ENCODE results near the gene CELF2.

CELF2 gene

DNA sequence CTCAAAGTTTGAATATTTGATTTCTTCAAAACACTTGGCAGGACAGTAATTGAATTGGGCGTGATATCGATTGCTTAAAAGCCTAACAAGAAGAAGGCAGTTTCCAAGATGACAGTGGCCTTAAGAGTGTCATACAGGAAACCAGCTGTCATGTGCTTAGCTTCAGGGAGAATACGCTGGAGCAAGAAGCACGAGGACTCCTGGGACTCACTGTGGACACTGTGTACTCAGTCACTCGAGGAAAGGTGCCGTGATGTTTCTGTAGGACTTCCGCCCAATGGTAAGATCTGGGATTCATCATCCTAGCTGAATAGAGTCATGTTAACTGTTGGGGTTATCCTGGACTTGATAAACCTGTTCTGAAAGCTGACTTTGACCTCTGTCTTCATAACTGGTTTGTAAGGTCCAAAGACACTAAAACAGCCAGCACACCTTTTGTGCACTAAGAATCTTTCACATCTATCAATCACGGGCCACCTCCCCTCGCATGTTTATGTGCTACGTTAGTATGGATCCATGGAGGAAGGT, 113.5 kb downstream of the CELF2 start:
- no peak for ATAC-seq
- no peak for TF ChIP-seq SNAI2 (CRISPR knock-in tag; IDR thresholded peaks at IDR 0.05)
- TF ChIP-seq ARNTL (CRISPR knock-in tag; IDR thresholded peaks at IDR 0.05; ENCODE audit: borderline replicate concordance, low read depth): no peak
- no peak for TF ChIP-seq ISL1 (CRISPR knock-in tag; IDR thresholded peaks at IDR 0.05)
- no peak for TF ChIP-seq CREB5 (CRISPR knock-in tag; IDR thresholded peaks at IDR 0.05; ENCODE audit: low read depth)
- no peak for TF ChIP-seq ZNF8 (CRISPR knock-in tag; IDR thresholded peaks at IDR 0.05)
- TF ChIP-seq ESRRG (CRISPR knock-in tag; IDR thresholded peaks at IDR 0.05): no peak
- TF ChIP-seq TCF4 (CRISPR knock-in tag; IDR thresholded peaks at IDR 0.05; ENCODE audit: borderline replicate concordance): no peak
- no peak for TF ChIP-seq ZC3H10 (CRISPR knock-in tag; IDR thresholded peaks at IDR 0.05)
- TF ChIP-seq, protein P1, sequence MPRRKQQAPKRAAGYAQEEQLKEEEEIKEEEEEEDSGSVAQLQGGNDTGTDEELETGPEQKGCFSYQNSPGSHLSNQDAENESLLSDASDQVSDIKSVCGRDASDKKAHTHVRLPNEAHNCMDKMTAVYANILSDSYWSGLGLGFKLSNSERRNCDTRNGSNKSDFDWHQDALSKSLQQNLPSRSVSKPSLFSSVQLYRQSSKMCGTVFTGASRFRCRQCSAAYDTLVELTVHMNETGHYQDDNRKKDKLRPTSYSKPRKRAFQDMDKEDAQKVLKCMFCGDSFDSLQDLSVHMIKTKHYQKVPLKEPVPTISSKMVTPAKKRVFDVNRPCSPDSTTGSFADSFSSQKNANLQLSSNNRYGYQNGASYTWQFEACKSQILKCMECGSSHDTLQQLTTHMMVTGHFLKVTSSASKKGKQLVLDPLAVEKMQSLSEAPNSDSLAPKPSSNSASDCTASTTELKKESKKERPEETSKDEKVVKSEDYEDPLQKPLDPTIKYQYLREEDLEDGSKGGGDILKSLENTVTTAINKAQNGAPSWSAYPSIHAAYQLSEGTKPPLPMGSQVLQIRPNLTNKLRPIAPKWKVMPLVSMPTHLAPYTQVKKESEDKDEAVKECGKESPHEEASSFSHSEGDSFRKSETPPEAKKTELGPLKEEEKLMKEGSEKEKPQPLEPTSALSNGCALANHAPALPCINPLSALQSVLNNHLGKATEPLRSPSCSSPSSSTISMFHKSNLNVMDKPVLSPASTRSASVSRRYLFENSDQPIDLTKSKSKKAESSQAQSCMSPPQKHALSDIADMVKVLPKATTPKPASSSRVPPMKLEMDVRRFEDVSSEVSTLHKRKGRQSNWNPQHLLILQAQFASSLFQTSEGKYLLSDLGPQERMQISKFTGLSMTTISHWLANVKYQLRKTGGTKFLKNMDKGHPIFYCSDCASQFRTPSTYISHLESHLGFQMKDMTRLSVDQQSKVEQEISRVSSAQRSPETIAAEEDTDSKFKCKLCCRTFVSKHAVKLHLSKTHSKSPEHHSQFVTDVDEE (CRISPR knock-in tag; IDR thresholded peaks at IDR 0.05): no peak
- no peak for TF ChIP-seq CSDC2 (CRISPR knock-in tag; IDR thresholded peaks at IDR 0.05)
- no peak for TF ChIP-seq GLIS3 (CRISPR knock-in tag; IDR thresholded peaks at IDR 0.05)
- no peak for TF ChIP-seq ZFP30 (CRISPR knock-in tag; IDR thresholded peaks at IDR 0.05)
- TF ChIP-seq, protein P2, sequence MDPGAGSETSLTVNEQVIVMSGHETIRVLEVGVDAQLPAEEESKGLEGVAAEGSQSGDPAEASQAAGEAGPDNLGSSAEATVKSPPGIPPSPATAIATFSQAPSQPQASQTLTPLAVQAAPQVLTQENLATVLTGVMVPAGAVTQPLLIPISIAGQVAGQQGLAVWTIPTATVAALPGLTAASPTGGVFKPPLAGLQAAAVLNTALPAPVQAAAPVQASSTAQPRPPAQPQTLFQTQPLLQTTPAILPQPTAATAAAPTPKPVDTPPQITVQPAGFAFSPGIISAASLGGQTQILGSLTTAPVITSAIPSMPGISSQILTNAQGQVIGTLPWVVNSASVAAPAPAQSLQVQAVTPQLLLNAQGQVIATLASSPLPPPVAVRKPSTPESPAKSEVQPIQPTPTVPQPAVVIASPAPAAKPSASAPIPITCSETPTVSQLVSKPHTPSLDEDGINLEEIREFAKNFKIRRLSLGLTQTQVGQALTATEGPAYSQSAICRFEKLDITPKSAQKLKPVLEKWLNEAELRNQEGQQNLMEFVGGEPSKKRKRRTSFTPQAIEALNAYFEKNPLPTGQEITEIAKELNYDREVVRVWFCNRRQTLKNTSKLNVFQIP (CRISPR knock-in tag; IDR thresholded peaks at IDR 0.05; ENCODE audit: borderline replicate concordance, low read depth): no peak
- no peak for TF ChIP-seq BACH2 (CRISPR knock-in tag; IDR thresholded peaks at IDR 0.05; ENCODE audit: borderline replicate concordance)

DNA sequence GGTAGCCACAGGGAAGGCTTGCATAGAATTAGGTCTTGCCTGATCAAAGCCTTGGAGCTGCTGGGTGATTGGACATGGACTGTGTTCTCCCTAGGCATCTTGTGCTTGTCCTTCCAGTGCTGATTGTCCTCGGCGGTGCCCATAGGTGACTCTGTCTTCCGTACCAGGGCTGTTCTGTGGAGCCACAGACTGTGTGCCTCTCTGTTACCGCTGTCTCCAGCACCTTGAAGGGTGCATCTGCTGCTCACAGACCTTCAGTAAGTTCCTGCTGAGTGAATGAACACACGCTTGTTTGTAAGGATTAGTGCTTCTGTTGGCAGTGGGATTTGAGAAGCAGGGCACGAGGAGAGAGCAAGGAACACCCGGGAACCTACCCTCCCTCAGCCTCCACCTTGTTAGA, 116.7 kb downstream of the CELF2 start:
- TF ChIP-seq TOX (CRISPR knock-in tag; IDR thresholded peaks at IDR 0.05; ENCODE audit: borderline replicate concordance) (no peak), ZC3H10 (CRISPR knock-in tag; IDR thresholded peaks at IDR 0.05) (no peak), ARNTL (CRISPR knock-in tag; IDR thresholded peaks at IDR 0.05; ENCODE audit: borderline replicate concordance, low read depth) (no peak), OSR1 (CRISPR knock-in tag; IDR thresholded peaks at IDR 0.05) (no peak), BACH2 (CRISPR knock-in tag; IDR thresholded peaks at IDR 0.05; ENCODE audit: borderline replicate concordance) (no peak), ZNF70 (CRISPR knock-in tag; IDR thresholded peaks at IDR 0.05) (no peak), CSRNP3 (CRISPR knock-in tag; IDR thresholded peaks at IDR 0.05) (no peak), CSDC2 (CRISPR knock-in tag; IDR thresholded peaks at IDR 0.05) (no peak), ESRRG (CRISPR knock-in tag; IDR thresholded peaks at IDR 0.05) (no peak)
- TF ChIP-seq, protein P2 (CRISPR knock-in tag; IDR thresholded peaks at IDR 0.05; ENCODE audit: borderline replicate concordance, low read depth): no peak
- ATAC-seq: no peak

DNA sequence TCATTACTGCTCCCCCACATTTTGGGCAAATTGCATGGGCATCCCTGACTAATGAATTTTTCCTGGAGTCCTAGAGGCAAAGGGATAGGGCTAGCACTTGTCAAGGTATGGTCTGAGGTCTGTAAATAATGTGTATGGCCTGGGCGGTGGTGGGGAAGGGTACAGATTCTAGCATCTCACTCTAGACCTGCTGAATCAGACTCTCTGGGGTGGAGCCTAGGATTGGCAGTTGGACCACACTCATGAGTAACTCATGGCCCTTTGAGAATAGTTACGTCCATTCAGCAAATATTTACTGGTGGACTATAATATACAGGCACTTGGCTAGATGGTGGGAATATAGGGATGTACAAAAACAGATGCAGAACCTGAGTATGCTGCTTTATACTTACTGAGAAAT, 118.0 kb downstream of the CELF2 start:
- TF ChIP-seq ARNTL (CRISPR knock-in tag; IDR thresholded peaks at IDR 0.05; ENCODE audit: borderline replicate concordance, low read depth) (no peak), ISL1 (CRISPR knock-in tag; IDR thresholded peaks at IDR 0.05) (no peak), ZC3H10 (CRISPR knock-in tag; IDR thresholded peaks at IDR 0.05) (no peak), OSR1 (CRISPR knock-in tag; IDR thresholded peaks at IDR 0.05) (no peak), ZFP3 (CRISPR knock-in tag; IDR thresholded peaks at IDR 0.05) (no peak), ZNF70 (CRISPR knock-in tag; IDR thresholded peaks at IDR 0.05) (no peak), CSRNP3 (CRISPR knock-in tag; IDR thresholded peaks at IDR 0.05) (no peak)
- TF ChIP-seq, protein P2 (CRISPR knock-in tag; IDR thresholded peaks at IDR 0.05; ENCODE audit: borderline replicate concordance, low read depth): no peak
- no peak for ATAC-seq

All from SK-N-SH treated with all-trans-retinoic acid at 6 μM for 48 hours (cell line).